Skeletal muscle tissue (tissue), 4 donors: Measurements from ENCODE around the gene KYAT1. TPM values are rescaled to one million over a fixed set of nuclear protein-coding genes. Genes with fewer than 3 reads are reported as not detected.

ENCODE experiments used
- H3K27ac ChIP-seq: one replicate; pipeline ENCODE4 v1.7.0; 2013; ENCODE audit warnings: mild to moderate bottlenecking, low read depth, low read length, inconsistent platforms
- H3K27me3 ChIP-seq, 3 donors: one replicate each; pipeline ENCODE4 v1.7.0; 2013; ENCODE audit warnings: low read length in 3 of 3; ENCODE audit not compliant: control insufficient read depth in 3 of 3, insufficient read depth in 3 of 3
- H3K36me3 ChIP-seq, 3 donors: one replicate each; pipeline ENCODE4 v1.7.0; 2013; ENCODE audit warnings: low read length in 3 of 3; ENCODE audit not compliant: control insufficient read depth in 3 of 3, insufficient read depth in 3 of 3
- H3K4me1 ChIP-seq, 3 donors: one replicate each; pipeline ENCODE4 v1.7.0; 2013; ENCODE audit warnings: low read length in 3 of 3, mild to moderate bottlenecking in 3 of 3; ENCODE audit not compliant: control insufficient read depth in 3 of 3, insufficient read depth in 3 of 3
- H3K4me3 ChIP-seq, 3 donors: one replicate each; pipeline ENCODE4 v1.7.0; 2013; ENCODE audit warnings: low read length in 3 of 3
- H3K9ac ChIP-seq, 3 donors: one replicate each; pipeline ENCODE4 v1.7.0; 2013; ENCODE audit warnings: low read length in 3 of 3, mild to moderate bottlenecking in 3 of 3, moderate library complexity in 2 of 3, low read depth in 1 of 3
- H3K9me3 ChIP-seq, 3 donors: one replicate each; pipeline ENCODE4 v1.7.0; 2013; ENCODE audit warnings: low read length in 3 of 3; ENCODE audit not compliant: control insufficient read depth in 3 of 3
- total RNA-seq: library from RNA; depleted of rRNA; stranded (reverse); fragments of >200 nt; gene quantifications from one replicate; pipeline ENCODE4 v1.2.3, GENCODE V29; 2014
- donor health status: Osteomylitis.

KYAT1 gene
- total RNA-seq, 1 donor from 2014 or later = 2.1 TPM

DNA sequence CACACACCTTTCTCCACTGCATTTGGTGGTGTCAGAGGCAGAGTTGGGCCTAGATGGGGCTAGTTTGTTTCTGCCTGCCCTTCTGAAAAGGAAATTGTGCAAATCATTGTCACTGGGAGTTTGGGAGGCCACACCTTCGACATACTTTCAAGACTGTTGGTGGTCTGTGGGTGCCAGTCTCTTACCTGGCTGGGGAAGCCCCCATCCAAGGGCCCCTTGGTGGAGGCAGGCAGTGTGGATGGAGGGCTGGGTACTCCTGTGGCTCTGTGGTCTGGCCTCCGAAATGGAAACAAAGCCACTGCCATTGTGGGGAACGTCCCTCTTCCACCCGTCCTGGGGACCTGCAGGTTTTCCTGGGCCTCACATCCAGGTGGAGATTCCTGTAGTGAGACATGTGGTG is 28.1 kb upstream of the KYAT1 start:
- H3K27me3 ChIP-seq = no peaks in the 10 kb centered on the region

DNA sequence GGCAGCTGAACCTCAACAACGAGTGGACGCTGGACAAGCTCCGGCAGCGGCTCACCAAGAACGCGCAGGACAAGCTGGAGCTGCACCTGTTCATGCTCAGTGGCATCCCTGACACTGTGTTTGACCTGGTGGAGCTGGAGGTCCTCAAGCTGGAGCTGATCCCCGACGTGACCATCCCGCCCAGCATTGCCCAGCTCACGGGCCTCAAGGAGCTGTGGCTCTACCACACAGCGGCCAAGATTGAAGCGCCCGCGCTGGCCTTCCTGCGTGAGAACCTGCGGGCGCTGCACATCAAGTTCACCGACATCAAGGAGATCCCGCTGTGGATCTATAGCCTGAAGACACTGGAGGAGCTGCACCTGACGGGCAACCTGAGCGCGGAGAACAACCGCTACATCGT is 26.6 kb upstream of the KYAT1 start:
- no peak overlapping the region for H3K4me3 ChIP-seq
- H3K9me3 ChIP-seq = no peaks in the 10 kb centered on the region
- H3K9ac ChIP-seq = no peak overlapping the region
- H3K4me1 ChIP-seq = peaks cover 33 to 40% (median 39%) of the 10 kb centered on the region in 3 donors
- H3K27me3 ChIP-seq = no peaks in the 10 kb centered on the region
- no peak overlapping the region for H3K27ac ChIP-seq
- H3K36me3 ChIP-seq = peaks cover 31 to 32% (median 32%) of the 10 kb centered on the region in 3 donors

More for the DNA sequence above, 28.1 kb upstream of the KYAT1 start:
- H3K27ac ChIP-seq = no peak overlapping the region
- peaks cover 39 to 53% (median 51%) of the 10 kb centered on the region in 3 donors for H3K4me1 ChIP-seq
- peaks cover 32 to 34% (median 34%) of the 10 kb centered on the region in 3 donors for H3K36me3 ChIP-seq
- no peaks in the 10 kb centered on the region for H3K9me3 ChIP-seq
- H3K4me3 ChIP-seq = no peak overlapping the region
- H3K9ac ChIP-seq = no peak overlapping the region

DNA sequence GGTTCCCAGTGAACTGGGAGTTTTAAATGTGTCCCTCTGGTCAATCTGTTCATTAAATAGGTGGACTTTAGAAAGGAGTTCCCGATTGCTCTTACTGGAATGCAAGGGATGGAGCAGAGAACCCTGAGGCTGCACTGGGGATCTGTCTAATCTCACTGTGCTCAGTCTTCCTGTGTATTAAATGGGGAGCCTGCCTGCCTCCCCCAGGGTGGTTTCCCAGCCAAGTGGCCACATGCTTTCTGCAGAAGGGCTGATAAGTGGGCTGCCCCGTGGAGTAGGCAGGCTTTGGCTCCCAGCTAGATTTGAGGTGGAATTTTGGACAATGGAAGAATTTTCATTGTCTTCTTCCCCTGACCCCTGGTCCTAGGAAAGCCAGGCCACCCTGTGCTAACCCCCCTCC is 25.0 kb upstream of the KYAT1 start:
- Histone ChIP-seq H3K4me3 (no peak overlapping the region), H3K9me3 (no peaks in the 10 kb centered on the region), H3K9ac (no peak overlapping the region), H3K36me3 (peaks cover 31 to 32% (median 32%) of the 10 kb centered on the region in 3 donors), H3K4me1 (peaks cover 22 to 38% (median 35%) of the 10 kb centered on the region in 3 donors), H3K27me3 (no peaks in the 10 kb centered on the region), H3K27ac (no peak overlapping the region)

DNA sequence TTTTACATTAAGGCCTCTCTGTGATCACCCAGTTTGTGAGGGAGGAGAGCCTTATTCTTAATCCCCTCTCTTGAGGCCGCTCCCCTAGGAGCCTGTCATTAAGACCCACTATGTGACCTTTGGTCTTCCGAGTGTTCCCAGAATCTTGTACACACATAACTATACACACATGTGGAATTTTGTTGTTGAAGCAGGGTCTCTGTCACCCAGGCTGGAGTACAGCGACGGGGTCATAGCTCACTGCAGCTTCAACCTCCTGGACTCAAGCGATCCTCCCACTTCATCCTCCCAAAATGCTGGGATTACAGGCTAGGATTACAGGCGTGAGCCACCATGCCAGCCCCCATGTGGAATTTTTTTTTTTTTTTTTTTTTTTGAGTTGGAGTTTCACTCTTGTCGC is 24.2 kb upstream of the KYAT1 start:
- Histone ChIP-seq H3K4me3 (no peak overlapping the region), H3K36me3 (peaks cover 31 to 33% (median 32%) of the 10 kb centered on the region in 3 donors), H3K9me3 (no peaks in the 10 kb centered on the region), H3K4me1 (peaks cover 14 to 30% (median 27%) of the 10 kb centered on the region in 3 donors), H3K27ac (no peak overlapping the region), H3K27me3 (no peaks in the 10 kb centered on the region), H3K9ac (no peak overlapping the region)

DNA sequence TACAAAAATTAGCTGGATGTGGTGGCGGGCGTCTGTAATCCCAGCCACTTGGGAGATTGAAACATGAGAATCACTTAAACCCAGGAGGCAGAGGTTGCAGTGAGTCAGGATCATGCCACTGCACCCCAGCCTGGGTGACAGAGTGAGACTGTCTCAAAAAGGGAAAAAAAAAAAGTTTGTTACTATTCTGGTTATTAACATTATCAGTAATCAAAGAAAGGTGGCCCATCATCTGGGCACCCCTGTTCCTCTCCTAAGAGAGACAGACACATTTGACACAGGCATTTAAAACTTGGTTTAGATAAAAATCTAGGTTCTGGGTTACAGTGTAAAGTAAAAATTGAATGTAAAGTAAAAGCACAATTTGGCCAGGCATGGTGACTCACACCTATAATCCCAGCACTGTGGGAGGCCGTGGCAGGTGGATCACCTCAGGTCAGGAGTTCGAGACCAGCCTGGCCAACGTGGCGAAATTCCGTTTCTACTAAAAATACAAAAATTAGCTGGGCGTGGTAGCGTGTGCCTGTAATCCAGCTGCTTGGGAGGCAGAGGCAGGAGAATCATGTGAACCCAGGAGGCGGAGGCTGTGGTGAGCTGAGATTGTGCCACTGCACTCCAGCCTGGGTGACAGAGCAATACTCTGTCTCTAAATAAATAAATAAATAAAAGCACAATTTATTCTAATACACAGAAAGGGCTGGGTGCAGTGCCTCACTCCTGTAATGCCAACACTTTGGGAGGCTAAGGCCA is 22.3 kb upstream of the KYAT1 start:
- no peak overlapping the region for H3K4me3 ChIP-seq
- no peaks in the 10 kb centered on the region for H3K9me3 ChIP-seq
- no peaks in the 10 kb centered on the region for H3K27me3 ChIP-seq
- no peak overlapping the region for H3K9ac ChIP-seq
- peaks cover 20 to 29% (median 24%) of the 10 kb centered on the region in 3 donors for H3K36me3 ChIP-seq
- peaks cover 10 to 24% (median 19%) of the 10 kb centered on the region in 3 donors for H3K4me1 ChIP-seq
- H3K27ac ChIP-seq = no peak overlapping the region

DNA sequence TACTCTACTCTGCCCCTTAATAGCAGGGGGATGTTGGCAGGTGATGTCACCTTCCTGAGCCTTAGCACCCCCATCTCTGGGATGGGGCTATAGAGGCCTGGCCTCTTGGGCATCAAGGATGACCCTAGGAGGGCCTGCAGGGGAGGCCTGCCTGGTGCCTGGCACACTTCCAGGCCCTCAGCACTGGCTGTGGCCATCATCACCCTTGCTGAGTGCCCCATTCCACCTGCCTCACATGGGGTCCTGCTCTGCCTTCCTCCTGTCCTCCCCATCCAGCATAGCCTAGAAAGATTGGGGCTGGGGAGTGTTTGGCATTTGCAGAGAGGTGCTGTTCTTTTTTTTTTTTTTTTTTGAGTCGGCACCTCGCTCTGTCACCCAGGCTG is 21.3 kb upstream of the KYAT1 start:
- Histone ChIP-seq H3K36me3 (peaks cover 10 to 21% (median 21%) of the 10 kb centered on the region in 3 donors), H3K27me3 (no peaks in the 10 kb centered on the region), H3K27ac (peak overlapping the region; percentile 19), H3K4me1 (peaks cover 10 to 29% (median 22%) of the 10 kb centered on the region in 3 donors), H3K4me3 (no peak overlapping the region), H3K9ac (peak overlapping the region in 1 of 3 donors; percentile 33), H3K9me3 (no peaks in the 10 kb centered on the region)

DNA sequence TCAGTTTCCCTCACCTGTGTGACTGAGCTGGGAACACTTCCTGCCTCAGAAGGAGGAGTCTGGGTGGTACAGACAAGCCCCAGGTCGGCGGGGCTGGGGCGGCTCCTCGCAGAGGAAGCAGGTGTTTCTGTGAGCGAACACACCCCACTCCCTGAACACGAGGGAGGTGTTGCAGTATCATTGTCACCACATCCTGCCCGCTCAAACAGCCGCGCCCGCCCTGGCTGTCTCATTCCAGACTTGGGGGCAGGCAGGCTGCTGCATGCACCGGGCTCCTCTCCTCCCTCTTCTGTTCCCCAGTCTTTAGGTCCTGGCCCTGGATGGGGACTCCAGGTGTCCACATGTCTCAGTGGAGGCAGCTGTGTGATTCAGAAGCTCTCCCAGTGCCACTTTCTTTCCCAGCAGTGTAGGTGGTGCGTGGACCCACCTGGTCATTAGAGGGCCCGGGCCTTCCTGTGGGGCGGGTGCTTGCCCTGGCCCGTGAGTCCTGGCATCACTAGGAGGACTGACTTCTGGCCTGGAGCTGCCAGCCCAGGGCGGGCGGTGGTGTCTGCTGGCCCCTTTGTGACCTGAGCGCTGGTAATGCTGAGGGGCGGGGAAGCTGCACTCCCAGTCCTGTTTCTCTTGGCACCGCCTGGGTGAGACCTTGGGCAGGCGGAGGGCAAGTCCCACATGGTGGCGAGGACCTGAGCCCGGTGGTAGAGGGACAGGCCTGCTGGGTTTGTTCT is 20.8 kb upstream of the KYAT1 start:
- H3K27ac ChIP-seq = peak overlapping the region; percentile 19
- no peak overlapping the region for H3K4me3 ChIP-seq
- H3K36me3 ChIP-seq = peaks cover 5 to 15% (median 15%) of the 10 kb centered on the region in 3 donors
- peak overlapping the region in 1 of 3 donors; percentile 33 for H3K9ac ChIP-seq
- H3K4me1 ChIP-seq = peaks cover 10 to 29% (median 22%) of the 10 kb centered on the region in 3 donors
- H3K9me3 ChIP-seq = no peaks in the 10 kb centered on the region
- H3K27me3 ChIP-seq = no peaks in the 10 kb centered on the region

DNA sequence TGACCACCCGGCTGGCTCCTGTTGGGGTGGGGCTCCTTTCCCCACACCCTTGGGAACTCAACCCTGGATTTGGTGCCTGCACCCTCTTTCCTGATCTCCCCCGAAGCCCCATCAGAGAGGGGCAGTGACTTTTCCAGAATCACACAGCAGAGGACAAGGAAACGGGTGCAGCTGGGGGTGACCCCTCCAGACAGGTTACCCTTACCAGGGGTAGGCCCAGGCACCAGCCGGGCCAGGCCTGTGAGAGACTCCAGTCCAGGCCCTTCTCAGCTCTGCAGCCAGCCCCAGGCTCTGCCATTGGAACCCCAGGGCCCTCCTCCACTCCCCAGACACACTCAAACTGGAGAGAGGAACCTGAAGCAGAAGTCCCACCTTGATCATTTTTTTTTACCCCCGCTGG is 20.1 kb upstream of the KYAT1 start:
- Histone ChIP-seq H3K27ac (no peak overlapping the region), H3K9me3 (no peaks in the 10 kb centered on the region), H3K4me3 (no peak overlapping the region), H3K4me1 (peaks cover 10 to 29% (median 22%) of the 10 kb centered on the region in 3 donors), H3K9ac (peak overlapping the region in 1 of 3 donors; percentile 33), H3K27me3 (no peaks in the 10 kb centered on the region), H3K36me3 (peaks cover 3 to 10% (median 8%) of the 10 kb centered on the region in 3 donors)

DNA sequence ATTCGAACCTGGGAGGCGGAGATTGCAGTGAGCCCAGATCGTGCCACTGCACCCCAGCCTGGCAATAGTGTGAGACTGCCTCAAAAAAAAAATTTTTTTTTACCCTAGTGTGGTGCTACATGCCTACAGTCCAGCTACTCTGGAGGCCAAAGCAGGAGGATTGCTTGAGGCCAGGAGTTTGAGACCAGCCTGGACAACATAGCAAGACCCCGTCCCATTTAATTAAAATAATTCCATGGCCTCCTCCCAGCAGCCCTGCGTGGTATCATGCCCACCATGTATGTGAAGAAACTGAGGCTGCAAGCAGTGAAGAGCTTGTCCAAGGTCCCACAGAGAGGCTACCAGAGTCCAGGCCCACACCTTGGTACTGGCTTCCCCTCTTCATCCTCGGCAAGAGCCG is 19.6 kb upstream of the KYAT1 start:
- H3K9me3 ChIP-seq = no peaks in the 10 kb centered on the region
- H3K27me3 ChIP-seq = no peaks in the 10 kb centered on the region
- H3K4me3 ChIP-seq = no peak overlapping the region
- peaks cover 3 to 10% (median 8%) of the 10 kb centered on the region in 3 donors for H3K36me3 ChIP-seq
- H3K4me1 ChIP-seq = peaks cover 10 to 29% (median 22%) of the 10 kb centered on the region in 3 donors
- no peak overlapping the region for H3K27ac ChIP-seq
- H3K9ac ChIP-seq = no peak overlapping the region
